Stimulated activated CD4-positive, alpha-beta T cell treated with anti-CD3 and anti-CD28 coated beads, Interleukin-2, amount 100 ng/mL, for 48 hours (primary cell): ENCODE measurements around the gene POLD4.
"Not testable (repeated sequence)": the region's sequence is repeated elsewhere in the genome, so short reads cannot be mapped to it uniquely, and the experiment has no call there.

ENCODE experiments used
- DNase-seq, 2 donors: peaks; one replicate each; pipeline ENCODE4 v3.0.0-alpha.2; 2020

POLD4 gene

GRCh38 chr11:67351275-67352005, 1.9 kb downstream of the POLD4 start:
- peak; percentile 49 to 65 for DNase-seq

DNA sequence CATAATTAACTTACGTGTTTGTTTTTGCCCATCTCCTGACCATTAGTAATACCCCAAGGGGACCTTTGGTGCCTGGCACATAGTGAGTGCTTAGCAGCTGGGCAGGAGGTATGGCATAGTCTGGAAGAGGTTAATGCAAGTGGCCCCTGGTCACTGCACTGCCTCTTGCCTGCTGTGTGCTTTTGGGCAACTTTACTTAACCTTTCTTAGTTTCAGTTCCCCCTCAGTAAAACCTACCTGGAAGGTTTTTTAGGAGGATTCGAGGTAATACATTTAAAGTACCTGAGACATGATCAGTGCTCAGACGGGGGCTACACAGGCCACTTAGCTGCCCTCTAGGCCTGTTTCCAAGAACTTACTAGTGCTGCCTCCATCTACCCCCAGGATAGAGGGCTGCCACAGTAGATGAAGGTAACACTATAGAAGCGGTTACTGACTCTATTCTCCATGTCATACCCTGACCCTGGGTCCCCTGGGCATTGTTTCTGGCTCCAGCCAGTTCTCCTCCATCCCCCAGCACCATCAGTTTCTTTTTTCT, 3.3 kb downstream of the POLD4 start:
- no peak for DNase-seq

GRCh38 chr11:67349457-67349856, 3.9 kb downstream of the POLD4 start:
- DNase-seq, result no peak

GRCh38 chr11:67349036-67349435, 4.3 kb downstream of the POLD4 start:
- no peak for DNase-seq

DNA sequence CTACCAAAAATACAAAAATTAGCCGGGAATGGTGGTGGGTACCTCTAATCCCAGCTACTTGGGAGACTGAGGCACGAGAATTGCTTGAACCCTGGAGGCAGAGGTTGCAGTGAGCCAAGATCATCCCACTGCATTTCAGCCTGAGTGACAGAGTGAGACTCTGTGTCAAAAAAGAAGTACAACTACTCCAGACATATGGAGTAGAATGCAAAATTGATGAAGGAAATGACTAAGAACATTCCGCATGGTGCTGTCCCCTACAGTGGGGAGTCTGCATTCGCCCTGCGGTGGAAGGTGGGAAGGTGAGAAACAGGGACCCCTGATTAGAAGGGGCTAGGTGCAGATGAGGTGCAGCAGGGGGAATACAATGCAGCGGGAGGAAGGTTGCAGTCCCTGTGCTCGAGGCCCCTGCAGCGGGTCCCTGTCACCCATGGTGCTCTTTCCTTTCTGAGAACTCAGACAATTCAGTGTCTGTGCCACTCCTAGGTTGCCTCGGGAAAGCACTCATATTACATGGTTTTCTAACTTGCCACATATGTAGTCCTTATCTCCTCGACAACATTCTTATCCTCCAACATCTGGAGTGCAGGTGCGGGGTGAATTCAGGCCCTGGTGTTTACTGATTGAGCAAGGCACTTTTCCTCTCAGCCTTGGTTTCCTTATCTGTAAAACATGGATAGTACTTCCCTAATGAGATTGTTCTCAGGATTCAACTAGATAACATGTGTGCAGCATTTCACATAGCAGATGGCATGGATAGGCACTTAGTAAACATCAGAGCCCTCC, 5.2 kb downstream of the POLD4 start:
- DNase-seq, result no peak

GRCh38 chr11:67345920-67346819, 7.2 kb downstream of the POLD4 start:
- DNase-seq, result no peak

GRCh38 chr11:67345247-67345919, 8.0 kb downstream of the POLD4 start:
- no peak for DNase-seq

DNA sequence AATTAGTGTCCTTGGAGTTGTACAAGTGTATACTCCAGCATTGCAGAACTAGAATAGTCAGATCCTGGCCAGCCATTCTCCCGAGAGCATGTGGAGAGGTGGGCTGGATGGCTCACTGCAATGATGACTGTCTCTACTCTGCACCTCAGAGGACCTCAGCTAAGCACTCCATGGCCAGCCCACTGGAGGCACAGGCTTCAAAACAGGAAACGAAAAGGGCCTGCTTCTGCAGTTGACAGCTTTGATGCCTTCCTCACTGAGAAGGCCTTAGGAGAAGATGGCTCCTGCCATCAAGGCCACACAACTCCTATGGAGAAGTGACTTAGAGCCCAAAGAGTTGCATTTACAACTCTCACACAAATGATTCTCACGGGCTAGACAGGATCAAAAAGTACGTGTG, 9.1 kb downstream of the POLD4 start:
- no peak for DNase-seq

DNA sequence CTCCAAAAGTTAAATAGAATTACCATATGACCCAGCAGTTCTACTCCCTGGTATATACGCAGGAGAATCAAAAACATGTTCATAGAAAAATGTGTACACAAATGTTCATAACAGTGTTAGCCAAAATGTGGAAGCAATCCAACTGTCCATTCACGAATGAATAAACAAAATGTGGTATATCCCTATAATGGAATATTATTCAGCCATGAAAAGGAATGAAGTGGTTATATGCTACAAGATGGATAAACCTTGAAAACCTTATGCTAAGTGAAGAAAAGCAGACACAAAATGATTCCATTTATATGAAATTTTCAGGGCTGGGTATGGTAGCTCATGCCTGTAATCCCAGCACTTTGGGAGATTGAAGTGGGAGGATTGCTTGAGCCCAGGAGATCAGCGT, 16.1 kb downstream of the POLD4 start:
- DNase-seq, result no peak

DNA sequence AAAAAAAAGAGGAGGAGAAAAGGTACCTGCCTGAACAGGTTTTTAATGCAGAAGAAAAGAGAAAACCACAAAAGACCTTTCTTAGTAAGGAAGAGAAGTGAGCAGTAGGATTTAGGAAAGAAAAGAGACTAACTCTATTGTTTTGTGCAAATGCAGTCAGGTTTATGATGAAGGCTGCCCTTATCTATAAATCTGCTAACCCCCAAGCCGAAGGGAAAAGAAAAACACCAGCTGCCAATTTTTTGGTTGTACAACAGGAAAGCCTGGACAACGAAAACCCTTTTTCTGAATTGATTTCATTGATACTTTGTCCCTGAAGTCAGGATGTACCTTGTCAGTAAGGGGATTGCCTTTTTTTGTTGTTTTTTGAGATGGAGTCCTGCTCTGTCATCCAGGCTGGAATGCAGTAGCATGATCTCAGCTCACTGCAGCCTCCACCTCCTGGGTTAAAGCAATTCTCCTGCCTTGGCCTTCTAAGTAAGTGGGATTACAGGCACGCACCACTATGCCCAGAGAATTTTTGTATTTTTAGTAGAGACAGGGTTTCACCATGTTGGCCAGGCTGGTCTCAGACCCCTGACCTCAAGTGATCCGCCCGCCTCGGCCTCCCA, 21.2 kb downstream of the POLD4 start:
- DNase-seq, result no peak

DNA sequence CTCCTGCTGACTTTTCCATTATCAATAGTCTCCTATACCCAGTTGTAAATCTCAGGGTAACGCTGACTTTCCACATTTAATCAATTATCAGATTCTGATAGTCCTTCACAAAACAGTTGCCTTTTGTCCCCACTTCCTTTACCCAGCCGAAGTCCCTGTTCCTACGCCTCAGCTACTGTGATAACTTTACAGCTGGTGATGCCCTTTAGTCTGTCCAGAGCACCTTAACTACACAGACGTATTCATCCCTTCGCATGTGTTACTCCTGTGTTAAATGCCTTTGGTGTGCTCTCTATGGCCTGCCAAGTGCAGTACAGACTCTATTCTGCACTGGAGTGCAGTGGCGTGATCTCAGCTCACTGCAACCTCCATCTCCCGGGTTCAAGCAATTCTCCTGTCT, 29.8 kb downstream of the POLD4 start:
- no peak for DNase-seq

GRCh38 chr11:67322049-67322448, 31.3 kb downstream of the POLD4 start:
- no peak for DNase-seq

DNA sequence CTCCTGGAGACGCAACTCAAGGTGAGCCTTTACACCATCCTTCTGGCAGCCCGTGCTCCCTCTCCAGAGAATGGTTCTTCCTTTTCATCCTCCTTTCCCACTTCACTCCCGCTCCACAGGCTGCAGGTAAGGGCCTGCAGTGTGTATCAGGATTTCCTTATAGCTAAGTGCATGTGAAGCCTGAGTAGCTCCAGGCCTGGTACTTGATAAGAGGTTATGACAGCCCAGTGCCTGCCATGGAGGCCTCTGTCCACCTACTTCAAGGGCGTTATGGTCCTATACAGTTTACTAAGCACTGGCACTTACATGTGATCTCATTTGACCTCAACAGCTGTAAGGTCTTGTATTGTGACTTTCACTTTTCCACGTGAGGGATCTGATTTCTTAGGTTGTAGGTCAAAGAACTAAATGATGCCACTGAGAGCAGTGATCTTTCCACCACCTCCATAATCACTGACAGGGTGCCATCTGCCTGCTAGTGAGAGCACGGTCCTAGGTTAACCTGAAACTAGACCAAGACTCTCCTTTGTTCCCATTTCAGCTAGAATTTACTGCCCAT, 32.0 kb downstream of the POLD4 start:
- no peak for DNase-seq

GRCh38 chr11:67320691-67321090, 32.7 kb downstream of the POLD4 start:
- DNase-seq, result no peak

DNA sequence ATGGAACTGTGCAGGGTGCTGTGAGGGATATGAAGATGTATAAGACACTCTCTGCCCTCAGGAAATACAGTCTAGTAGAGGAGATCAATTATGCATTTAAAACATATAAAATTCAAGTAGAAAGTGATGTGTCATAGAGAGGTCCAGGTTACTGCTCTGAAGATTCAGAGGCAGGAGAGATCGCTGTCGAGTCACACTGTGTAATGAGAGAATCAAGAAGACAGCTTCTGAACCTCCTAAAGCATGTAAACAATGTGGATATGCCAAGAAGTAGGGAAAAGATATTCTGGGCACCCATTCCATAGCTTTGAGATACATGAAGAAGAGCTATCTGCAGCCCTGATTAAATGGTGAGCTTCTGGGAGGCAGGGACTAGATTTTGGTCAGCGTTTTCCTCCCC, 33.3 kb downstream of the POLD4 start:
- no peak for DNase-seq

- DNase-seq, result not testable (repeated sequence)
These were observed 34.5 kb downstream of the POLD4 start for GRCh38 chr11:67318876-67319275.

GRCh38 chr11:67317888-67318555, 35.3 kb downstream of the POLD4 start:
- no peak for DNase-seq

- peak; percentile 99 to 100 for DNase-seq
These were observed 36.0 kb downstream of the POLD4 start for GRCh38 chr11:67317205-67317887.

GRCh38 chr11:67316882-67317204, 36.5 kb downstream of the POLD4 start:
- DNase-seq, result no peak

- DNase-seq, result no peak
These were observed 37.9 kb downstream of the POLD4 start for GRCh38 chr11:67315325-67315909.
